Fibroblast of skin of right biceps (primary cell): ENCODE data around the gene MUSTN1.
A peak's percentile ranks its signal among the peaks of the same experiment; 100 is the strongest.

Source experiments
- DNase-seq: peaks from one replicate; pipeline ENCODE4 v3.0.0-alpha.2; 2013

Gene MUSTN1

DNA sequence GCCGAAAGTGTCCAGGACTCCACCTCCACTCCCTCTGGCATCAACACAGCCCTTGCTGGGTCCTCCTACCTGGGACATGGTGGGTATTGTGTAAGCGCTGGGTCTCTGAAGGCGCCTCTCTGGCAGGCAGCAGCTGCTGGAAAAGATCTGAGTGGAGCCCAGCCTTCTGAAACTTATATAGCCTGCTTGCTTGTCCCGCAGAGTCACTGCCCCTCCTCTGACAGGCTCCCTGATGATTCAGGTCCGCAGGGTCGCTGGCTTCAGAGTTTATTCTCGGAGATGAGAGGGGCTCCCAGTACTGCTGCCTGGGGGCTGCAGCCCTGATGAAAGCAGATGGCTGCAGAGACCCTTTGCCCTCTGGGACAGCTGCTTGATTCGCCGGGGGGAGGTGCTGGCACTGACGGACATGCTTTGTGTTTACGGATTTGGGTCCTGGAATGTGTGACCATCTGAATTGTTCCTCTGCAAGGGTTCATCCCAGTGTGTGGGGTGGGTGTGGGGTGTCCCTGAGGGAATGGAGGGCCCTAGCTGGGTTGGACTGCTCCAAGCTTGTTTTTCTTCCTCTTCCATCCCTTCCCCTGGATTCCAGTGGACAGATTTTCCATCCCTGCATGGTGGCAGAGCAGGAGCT, at the start of gene MUSTN1:
MUSTN1 (minus strand) TSS at position 149 of the 631 bp plus-strand sequence; CDS start at position 78, 71 bp downstream.
- peak; percentile 12 for DNase-seq

DNA sequence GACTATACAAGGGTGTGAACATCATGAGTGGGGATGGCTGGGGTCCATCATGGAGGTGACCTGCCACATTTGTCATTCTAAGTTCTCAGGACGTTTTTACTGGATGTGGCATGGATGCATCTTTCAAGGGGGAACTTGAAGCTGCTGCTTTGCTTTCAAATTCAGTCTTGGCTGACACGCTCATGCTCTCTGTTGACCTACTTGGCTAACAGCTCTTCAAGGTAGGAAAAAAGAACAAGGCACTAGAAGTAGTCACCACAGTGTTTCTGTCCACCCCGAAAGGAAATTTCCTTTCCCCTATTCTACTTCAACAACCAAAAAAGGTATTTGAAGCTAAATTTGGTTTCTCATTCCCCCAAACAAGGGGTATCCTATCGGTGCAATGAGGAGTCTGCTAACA, 47.6 kb upstream of the MUSTN1 start:
- DNase-seq = no peak

DNA sequence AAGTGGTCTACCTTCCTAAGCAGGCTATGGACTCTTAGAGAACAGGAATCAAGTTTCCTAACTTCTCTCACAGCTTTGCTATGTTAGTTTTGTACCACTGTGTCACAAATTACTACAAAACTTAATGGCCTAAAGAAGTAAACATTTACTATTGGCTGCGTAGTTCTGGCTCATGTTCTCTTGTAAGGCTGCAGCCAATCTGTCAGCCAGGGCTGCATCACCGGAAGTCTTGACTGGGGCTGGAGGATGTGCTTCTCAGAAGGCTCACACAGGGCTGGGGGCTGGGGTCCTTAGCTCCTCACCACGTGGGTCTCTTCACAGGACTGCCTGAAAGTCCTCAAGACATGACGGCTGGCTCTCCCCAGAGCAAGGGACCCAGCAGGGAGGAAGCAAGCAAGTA, 47.1 kb upstream of the MUSTN1 start:
- no peak for DNase-seq

DNA sequence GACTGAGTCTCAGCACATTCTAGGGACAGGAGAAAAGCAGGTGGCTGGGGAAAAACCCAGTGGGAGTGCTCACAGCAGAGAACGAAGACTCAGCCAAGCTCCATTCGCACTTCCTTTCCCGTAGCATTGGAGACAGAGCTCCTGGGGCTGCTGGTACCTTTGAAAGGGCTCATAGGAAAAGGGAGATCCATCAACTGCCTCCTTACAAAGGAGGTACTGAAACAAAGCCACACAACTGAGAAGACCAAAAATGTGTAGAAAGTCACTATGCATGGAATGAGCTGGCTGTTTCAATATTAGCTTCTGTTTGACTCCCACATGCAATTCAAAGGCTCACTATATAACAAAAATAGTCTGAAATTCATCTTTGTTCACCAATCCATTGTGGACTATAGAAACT, 45.7 kb upstream of the MUSTN1 start:
- DNase-seq = no peak

DNA sequence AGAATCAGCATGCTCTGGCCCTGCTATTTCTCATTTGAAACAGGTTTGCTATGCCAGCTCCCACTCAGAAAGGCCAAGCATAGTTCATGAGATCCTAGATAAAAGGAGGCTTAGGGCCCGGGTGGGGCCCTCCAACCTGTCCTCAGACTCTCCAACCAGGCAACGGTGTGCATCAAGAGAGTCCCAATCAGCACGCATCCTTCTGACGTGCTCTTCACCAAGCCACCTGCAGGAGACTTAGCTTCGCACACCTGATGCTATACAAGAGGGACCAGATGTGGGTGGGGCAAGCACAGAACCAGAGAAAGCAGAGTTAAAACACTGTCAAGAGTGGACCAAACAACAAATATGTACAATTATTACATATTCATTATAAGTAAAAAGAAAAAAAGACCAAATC, 45.2 kb upstream of the MUSTN1 start:
- no peak for DNase-seq

DNA sequence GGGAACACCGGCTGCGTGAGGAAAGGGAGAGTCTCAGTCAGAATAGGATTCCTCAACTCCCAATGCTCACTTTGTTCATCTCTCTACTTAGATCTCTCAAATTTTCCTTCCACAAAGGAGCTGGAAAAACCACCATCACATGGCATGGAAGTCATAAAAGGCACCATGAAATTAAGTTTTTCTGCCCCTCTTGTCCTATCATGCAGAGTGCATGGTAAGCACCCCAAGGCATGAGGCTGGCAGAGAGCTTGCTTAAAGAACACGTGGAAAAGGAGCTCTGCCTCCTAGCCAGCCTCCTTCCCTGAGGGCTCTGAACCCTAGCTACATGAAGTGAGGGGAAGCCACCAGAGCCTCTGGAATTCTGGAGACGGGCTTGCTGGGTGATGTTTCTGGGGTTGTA, 44.8 kb upstream of the MUSTN1 start:
- no peak for DNase-seq

DNA sequence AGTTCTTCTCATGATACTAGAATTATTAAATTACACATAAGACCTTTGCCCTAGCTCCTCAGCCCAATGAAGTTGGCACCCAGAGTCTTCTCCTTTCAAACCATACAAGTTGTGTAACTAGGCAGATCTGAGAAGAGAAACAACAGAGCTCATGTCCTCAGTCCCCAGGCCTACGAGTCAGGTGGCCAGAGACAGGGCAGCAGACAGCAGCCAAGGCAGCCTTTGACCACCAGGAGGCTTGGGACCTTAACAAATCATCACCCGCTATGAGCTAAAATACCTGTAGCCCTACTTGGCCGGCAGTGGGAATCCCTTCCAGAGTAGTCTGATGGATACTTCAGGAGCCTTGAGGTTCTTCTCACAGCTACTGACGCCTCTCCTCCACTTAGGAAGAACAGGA, 44.3 kb upstream of the MUSTN1 start:
- DNase-seq = no peak

DNA sequence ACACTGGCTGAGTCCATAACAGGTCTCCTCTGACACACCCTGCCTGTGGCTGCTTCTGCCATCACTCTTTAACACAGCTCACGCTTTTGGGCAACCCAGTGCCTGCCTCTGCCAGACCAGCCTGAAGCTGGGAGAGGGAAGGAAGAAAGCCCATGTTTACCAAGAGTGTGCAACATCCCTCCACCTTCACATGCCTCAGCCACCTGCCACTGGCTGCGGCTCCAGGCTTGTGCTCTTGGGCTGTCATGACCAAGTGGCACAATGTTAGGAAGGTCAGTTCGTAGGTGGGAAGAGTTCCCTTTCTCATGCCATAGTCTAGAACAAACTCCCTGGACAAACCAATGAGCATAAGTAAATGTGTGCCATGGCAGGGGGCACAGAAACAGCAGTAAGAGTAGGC, 42.3 kb upstream of the MUSTN1 start:
- no peak for DNase-seq

DNA sequence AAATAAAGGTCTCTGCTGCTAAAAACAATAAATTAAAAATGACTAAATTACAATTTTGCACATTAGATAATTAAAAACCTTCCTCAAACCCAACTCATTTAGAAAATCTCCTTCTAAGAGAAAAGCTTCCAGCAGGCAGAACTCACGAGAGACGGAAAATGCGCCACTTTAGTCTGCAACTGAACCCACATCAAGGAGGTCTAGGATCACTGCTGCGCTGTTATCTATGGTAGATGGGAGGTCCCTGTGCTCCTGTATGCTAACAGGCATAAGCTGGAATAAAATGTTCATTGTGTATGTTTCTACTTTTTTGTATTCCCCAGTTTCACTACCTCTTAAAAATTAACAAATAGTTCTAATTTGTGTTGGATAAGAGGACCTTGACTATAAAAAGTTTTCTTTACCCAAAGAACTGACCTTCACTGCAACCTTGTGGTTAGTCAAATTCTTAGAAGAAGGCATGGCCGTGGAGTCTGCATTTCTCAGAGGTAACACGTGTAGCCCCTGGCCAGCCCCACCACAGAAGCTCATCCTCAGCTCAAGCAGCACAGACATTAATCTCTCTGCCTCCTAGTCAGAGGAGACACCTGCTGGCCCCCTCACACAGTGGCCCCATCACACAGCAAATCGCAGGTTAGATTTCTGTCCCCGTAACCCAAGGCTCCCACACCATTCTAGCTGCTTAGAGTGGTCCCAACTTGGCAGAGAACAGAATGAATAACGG, 40.2 kb upstream of the MUSTN1 start:
- DNase-seq = no peak

DNA sequence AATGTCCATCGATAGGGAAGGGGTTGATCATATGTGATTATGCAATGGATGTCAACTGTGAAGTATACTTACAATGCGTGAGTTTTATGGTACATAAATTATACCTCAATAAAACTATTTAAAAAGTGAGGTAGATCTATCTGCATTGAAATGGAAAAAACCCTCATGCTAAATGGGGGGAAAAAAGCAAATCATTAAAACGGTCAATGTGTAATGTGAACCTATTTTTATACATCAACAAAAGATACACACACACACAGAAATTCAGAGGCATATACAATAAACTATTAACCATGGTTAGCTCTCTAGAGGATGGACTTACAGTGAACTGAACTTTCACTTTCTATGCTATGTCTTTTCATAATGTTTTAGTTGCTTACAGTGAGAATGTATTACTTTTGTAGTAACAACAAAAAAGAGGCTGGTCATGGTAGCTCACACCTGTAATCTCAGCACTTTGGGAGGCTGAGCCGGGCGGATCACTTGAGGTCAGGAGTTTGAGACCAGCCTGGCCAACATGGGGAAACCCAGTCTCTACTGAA, 39.4 kb upstream of the MUSTN1 start:
- no peak for DNase-seq

DNA sequence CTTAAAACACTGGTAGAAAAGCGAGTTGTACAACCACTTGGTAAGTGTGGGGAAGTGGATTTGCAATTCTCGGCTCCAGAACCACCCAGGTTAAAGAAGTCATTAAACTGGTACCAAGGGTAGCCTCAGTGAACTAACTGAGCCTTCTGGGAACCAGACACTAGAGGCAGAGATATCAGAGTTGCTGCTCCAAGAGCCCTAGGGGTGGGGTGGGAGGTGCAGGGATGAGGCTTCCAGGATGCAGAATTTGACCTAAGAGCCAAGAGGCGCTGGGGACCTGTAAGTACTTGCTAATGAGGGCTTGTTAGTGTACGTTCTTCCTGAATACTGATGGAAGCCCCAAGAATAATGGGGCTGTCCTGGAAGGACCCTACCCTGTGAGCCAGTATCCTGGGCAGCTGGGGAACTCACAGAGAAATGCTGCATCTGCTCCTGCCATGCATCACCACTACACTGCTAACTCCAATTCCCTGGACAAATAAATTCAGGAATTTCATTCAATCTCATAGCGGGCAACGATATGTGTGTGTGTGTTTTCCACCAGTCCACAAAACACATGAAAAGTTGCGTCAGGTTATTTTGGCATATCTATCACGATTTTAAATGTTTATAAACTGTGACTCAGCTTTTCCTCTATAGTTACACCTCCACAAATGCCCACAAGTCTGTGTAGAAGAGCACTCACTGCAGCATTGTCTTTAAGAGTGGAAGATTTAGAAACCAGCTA, 38.8 kb upstream of the MUSTN1 start:
- DNase-seq = peak; percentile 28

DNA sequence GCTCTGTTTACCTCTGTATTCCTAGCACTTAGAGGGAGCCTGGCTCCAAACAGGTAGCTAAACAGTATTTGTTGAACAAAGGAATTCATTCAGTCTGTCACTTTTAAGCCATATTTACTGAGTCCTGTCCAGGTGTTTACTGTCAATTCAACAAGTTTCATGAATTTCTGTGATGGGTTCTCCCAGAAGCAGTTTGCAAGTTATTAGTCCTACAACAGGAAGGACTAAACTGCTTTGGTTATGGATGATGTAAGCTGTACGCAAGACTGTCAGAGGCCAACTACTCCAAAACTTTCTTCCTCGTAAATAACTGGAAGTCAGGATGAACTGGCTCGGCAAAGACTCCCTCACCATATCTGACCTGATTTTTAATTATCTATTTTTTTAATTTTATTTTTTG, 37.4 kb upstream of the MUSTN1 start:
- DNase-seq = peak; percentile 42

DNA sequence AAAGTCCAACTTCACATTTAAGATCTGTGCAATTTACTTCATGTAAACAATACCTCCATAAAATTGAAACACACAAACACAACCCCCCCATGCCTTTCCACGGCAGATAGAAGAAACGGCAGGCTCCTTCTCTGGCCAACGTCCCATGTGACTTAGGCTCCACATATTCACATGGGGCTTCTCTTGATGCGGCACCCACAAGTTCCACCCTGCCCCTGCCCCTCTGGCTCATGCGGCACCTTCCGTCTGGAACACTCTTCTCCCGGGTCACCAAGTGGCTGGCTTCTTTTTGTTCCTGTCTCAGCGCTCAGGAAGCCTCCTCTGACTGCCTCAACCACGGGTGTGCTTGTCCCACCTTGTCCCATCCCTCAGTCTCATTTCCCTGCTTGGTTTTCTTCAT, 36.9 kb upstream of the MUSTN1 start:
- DNase-seq = no peak

DNA sequence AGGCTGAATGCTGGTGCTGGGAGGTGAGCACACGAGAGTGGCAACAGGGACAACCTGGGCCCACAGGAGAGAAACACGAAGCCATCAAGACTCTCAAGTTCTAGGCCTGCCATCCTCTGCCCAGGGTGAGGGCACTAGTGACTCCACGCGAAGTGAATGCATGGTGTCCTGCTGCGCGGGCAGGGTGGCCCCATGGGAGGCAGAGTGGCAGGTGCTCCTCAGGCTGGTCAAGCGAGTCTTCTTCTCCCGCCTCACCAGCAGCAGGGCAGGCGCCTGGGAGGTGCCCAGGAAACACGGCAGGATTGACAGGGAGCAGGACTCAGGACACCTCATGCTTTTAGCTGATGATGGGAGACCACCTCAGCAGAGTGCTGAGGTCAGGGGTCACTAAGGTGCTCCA, 35.7 kb upstream of the MUSTN1 start:
- DNase-seq = no peak

DNA sequence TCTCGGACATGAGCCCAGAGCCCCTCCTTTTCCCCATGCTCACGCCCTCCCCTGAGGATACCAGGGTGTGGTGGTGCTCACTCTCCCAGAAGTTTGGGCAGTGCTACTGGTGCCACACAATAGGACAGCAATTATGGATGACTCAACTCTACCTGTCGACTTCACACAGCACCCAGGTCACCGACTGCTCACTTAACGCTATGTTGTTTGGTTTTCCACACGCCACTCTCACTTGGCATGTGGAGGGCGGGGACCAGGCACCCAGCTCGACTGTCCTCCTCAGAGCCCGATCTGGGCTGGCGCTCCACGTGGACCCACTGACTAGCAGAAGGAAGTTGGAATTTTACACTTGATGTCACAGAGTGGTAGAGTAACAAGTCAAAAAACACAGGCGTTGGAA, 31.6 kb upstream of the MUSTN1 start:
- DNase-seq = no peak

DNA sequence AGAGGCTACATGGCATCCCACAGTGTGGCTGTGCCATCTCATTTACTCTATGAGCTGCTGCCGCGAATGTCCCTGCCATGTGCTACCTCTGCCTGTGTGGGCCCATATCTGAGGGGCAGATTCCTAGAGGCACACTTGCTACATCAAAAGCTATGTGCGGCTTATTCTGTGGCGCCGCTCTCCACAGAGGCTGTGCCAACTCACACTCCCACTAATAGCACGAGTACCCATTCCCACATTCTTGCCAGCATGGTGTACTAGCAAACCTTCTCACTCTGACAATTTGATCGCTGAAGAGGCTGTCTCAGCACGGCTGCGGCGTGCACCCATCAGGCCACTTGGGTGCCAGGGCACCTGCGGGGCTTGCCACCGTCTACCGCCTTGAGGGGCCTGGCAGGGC, 31.2 kb upstream of the MUSTN1 start:
- no peak for DNase-seq

DNA sequence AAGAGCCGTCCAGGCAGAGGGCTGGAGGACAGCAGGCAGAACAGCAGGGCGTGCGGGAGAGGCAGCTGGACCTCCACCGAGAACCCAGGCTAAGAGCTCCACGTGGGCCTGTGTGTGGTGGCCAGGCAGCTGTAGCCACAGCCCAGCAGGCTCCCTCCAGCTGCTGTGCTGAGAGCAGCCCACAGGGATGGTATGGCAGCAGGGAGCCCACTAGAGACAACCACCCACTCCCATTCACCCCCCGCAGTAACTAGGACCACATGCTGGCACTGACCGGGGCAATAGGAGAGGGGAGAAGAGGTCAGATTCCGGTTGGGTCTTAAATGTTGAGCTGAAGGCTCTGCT, 25.6 kb upstream of the MUSTN1 start:
- DNase-seq = no peak

DNA sequence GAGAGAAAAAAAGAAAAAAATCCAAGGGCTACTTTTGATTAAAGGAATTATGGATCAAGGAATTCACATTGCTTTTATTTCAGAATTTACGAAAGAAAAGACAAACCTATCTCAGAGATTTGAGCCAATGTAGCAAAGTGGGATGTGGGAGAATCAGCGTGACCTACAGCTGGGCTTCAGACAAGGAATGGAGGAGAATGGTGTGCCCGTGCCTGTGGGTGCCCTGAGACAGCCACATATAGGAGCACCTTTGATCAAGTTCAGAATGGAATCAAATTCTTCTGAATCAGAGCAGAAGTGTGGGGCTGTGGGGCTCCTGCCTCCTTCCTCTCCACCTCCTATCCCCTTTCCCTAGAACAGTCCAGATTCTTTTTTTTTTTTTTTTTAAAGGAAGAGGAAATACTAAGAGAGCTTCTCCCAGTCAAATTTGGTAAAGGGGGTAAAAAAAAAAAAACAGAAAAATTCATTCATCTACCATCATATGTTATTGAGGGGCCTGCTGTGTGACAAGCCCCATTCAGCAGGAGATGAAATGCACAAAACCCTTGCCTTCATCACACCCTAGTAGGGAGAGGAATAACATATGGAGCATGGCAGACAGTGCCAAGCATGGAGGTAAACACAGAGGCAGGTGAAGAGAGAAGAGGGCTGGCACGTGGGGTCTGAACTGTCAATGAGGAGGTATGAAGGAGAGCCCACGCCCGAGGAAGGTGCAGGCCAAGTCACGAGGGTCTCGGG, 25.0 kb upstream of the MUSTN1 start:
- DNase-seq = no peak

DNA sequence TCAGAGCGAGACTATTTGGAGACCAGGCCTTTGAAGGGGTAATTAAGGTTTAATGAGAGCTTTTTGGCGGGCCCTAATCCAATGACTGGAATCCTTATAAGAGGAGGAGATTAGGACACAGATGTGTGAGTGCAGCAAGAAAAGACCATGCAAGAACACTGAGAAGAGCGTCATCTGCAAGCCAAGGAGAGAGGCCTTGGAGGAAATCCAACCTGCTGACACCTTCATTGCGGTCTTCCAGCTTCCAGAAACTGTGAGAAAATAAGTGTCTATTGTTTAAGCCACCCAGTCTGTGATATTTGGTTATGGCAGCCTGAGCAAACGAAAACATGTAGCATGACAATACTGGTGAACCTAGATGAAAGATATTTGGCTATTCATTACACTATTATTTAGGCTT, 23.0 kb upstream of the MUSTN1 start:
- DNase-seq = no peak

DNA sequence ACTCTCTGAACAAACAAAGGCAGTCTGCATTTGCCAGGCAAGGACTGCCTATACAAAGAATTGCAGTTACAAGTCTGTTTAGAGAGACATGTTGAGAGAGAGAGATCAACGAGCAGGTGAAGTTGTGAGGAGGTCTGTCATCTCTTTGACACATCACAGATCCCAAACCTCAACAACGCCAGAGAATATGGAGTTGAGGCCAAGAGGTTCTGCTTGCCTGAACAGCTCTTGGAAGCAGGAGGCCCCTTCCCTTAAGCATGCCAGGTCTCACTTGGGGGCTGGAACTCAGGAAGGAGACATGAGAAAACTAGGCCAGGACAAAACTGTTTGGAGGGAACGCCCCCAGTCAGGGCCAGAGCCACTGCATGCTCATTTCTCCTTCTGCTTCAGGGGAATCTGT, 22.3 kb upstream of the MUSTN1 start:
- no peak for DNase-seq

DNA sequence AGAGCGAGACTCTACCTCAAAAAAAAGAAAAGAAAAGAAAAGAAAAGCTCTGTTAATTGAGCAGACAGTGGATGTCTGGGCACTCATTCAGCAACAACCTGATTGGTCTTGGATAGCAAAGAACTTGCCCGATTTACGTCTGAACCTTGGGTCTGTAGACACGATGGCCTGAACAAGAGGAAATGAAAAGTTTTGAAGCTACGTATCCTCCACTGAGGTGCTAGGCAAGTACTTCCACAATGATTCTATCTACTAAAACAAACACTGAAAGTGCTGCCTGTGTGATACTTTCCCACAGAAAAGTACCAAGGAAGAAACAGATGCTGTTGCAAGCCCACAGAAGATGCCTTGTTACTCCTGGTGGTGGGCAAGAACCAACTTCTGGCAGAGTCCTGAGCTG, 21.8 kb upstream of the MUSTN1 start:
- DNase-seq = no peak

DNA sequence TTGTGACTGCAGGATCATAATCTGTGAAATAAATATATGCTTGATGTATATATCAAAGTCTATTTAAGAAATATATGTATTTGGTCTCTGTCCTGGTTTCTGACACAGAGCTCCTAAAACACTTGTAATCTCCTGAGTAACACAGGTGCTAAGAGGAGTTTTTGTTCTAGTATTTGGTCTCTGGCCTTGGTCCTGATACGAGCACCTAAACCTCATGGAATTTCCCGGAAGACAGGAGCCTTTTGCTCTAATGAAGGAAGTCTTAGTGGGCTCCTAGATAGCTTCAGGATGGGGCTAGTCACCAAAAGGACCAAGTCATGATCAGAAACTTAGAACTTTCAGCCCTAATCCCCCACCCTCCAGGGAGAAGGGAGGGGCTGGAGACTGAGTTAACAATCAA, 19.2 kb upstream of the MUSTN1 start:
- DNase-seq = no peak

DNA sequence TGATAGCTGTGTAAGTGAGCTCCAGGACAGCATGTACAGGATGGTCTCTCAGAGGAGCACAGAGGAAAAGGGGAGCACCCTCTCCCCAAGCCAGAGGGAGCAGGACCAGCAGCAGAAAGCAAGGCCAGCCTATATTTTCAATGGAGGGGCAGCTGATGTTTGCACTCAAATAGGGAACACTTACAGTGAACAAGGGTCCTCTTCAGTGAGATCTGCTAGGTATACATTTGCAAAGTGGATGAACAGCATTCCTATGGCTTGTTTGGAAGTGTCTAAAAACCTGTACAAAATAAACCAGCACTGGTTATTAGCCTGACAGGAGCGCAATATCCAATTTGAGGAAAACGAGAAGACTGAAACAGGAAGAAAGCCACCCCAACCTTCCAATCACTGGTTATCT, 17.6 kb upstream of the MUSTN1 start:
- DNase-seq = no peak
